Activated CD4-positive, alpha-beta T cell treated with anti-CD3 and anti-CD28 coated beads, Interleukin-10, Interleukin-2, amounts not matched to agents 100 ng/mL and 50 ng/mL, durations not matched to agents 16 hours and 8 hours (primary cell): Measurements from ENCODE around the gene TOP3B.

Source experiments
- DNase-seq: peaks from one replicate; pipeline ENCODE4 v3.0.0-alpha.2; 2020

Gene TOP3B

DNA sequence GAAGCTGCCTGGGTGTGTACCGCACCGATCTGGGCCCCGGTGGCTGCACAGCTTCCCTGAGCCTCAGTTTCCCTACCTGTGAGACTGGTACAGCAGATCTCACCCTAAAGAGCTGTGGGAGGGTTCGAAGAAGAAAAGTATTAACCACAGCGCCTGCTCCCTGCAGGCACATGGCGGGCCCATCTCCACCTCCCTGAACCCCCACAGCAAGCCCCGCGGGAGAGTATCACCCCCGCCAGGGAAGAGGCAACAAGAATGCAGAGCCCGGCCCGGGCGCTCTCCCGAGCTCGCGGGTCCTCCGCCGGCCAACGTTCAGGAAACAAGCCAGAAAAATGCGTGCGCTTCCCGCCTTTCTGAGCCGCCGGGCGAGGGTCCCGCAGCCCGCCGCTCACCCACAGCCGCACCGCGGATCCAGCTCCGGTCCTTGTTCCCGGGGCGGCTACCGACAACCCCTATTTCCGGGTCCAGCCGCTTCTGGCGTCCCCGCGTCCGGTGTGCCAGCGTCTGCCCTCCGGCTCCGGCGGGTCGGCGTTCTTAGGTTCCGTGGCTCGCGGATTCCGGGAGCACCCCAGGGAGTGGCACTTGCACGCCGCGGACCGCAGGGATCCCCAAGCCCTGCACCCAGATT is at the start of gene TOP3B:
Gene TOP3B, minus strand, starts transcription at position 450 of the 628 bp plus-strand sequence. CDS start 7,078 bp downstream, outside the sequence.
- peak; percentile 88 for DNase-seq

DNA sequence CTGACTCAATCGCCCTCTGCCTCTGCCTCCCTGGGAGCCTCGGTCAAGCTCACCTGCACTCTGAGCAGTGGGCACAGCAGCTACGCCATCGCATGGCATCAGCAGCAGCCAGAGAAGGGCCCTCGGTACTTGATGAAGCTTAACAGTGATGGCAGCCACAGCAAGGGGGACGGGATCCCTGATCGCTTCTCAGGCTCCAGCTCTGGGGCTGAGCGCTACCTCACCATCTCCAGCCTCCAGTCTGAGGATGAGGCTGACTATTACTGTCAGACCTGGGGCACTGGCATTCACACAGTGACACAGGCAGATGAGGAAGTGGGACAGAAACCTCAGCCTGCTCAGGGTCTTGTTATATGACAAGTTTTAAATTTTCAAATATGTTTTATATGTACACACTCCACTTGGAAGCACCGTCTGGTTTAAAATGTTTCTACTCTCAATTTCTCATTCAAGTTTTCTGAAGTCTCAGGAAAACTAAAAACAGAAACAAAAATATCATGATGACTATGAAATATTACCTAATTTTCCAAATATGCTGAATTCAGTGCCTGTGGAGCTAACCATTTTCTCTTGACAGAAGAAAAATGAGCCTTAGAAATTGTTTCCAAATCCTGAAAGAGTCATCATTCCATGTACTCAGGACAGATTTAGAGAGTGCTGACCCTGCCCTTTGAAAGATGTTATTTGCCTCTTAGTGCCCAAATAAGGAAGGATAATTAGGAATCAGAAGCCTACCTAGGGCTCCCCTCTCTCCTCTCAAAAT is 48.8 kb upstream of the TOP3B start:
- DNase-seq: no peak

DNA sequence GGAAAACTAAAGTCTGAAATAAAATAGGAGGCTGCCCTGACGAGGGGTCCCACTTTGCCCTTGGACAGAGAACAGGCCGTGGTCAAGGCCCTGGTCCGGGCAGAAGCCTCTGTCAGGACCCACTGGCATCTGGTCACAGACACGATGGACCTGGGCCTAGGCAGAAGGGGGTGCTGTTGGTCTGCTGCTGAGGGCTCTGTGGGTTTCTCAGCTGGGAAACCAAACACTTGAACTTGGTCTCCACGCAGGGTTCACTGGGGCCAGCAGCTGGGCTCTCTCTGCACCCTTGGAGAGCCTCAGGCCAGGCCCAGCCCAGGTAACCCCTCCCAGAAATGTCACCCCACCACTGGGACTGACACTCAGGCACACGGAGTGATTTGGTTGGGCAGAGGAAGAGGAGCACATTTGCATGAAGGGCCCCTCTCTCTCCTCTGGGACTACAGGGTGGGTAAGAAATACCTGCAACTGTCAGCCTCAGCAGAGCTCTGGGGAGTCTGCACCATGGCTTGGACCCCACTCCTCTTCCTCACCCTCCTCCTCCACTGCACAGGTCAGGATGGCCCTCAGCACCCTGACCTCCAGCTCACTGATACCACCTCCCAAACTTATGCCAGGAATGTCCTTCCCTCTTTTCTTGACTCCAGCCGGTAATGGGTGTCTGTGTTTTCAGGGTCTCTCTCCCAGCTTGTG is 48.1 kb upstream of the TOP3B start:
- no peak for DNase-seq

DNA sequence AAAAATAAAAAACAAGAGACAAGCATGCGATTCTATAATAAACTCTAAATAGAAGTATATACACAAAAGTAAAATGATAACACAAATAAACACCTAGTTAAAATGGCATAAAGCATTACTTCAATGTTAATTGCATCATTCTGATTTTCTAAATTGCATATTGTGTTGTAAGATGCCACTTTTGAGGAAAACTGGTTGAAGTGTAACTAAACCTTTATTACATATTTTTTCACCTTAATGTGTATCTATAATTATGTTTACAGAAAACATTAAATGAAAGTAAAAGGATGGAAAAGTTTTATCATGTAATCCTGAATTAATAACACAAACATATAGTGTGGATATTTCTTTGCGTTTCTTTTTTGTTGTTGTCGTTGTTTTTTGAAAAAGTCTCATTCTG is 45.4 kb upstream of the TOP3B start:
- DNase-seq: no peak

GRCh38 chr22:22026157-22026831 is 43.7 kb upstream of the TOP3B start:
- DNase-seq: no peak

DNA sequence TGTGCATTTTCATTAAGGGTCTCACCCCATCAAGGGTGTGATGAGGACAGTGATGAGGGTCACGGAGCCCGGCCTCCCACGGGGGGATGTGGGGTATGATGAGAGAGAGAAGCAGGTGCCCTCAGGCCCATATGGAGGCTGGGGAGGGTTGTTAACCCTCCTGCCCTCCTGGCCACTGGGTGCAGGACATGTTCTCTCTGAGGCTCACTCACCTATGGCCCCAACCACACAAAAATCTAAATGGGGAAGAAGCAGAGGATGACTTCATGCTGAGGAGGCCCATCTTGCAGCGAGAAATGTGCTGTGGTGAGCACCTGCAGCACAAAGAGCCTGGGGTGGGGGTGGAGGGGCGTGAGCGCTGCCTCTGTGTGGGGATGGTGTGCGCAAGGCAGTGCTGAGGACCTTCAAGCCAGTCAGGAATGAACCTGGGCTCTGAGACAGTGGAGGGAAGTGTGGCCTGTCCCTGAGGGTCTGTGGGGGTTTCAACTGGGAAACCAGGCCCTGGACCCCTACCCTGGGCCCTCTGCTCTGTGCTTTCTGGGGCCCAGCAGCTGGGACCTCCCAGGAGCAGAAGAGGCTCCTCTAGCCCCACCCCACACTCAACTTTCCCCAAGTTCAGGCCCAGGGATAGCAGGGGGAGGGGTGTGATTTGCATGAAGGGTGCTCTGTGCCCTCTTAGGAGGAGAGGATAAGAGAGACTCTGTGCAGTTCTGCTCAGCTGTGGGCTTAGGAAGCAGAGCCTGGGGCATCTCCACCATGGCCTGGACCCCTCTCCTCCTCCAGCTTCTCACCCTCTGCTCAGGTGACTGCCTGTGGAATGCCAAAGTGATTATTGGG is 43.0 kb upstream of the TOP3B start:
- no peak for DNase-seq

DNA sequence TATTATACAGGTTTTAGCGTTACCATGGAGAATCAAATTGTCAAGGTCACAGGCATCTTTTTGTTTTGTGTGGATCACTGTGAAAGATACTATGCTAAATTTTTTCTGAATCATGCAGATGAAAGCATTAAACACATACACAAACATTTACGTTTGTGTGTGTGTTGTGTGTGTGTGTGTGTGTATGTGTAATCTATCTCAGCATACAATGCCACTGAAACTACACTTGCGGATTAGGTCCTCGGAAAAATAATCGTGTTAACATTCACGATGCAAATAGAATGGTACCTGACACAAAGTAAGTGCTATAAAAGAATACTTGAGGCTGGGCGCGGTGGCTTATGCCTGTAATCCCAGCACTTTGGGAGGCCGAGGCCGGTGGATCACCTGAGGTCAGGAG is 41.9 kb upstream of the TOP3B start:
- no peak for DNase-seq

- no peak for DNase-seq
Measured at GRCh38 chr22:22023581-22024137, 41.1 kb upstream of the TOP3B start.

- no peak for DNase-seq
Measured at GRCh38 chr22:22022947-22023534, 40.5 kb upstream of the TOP3B start.

- DNase-seq: no peak
Measured at GRCh38 chr22:22022255-22022840, 39.8 kb upstream of the TOP3B start.

DNA sequence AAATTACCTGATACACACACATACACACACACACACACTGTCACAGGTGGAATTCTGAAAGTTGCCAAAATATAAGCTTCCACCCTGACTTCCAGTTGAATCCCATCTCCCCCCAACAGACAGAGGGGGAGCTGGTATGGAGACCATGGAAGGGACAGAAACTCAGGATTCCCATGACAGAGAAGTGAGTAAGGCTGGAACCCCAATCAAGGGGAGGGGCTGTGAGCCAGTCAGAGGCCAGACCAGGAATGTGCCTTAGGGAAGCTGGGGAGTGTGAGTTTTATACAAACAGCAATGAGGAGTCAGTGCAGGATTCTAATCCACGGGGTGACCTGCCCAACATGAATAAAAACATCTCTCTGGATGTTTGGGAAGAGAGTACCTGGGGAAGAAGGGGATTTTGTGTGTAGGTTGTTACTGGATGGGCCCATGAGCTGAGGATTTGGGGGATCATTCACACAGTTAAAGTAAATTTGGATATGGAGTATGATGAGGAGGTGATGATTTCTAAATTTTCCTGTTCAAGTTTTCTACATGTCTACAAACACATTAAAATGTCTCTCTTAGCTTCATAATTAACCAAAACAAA is 38.7 kb upstream of the TOP3B start:
- no peak for DNase-seq

GRCh38 chr22:22020425-22020852 is 37.9 kb upstream of the TOP3B start:
- DNase-seq: no peak

DNA sequence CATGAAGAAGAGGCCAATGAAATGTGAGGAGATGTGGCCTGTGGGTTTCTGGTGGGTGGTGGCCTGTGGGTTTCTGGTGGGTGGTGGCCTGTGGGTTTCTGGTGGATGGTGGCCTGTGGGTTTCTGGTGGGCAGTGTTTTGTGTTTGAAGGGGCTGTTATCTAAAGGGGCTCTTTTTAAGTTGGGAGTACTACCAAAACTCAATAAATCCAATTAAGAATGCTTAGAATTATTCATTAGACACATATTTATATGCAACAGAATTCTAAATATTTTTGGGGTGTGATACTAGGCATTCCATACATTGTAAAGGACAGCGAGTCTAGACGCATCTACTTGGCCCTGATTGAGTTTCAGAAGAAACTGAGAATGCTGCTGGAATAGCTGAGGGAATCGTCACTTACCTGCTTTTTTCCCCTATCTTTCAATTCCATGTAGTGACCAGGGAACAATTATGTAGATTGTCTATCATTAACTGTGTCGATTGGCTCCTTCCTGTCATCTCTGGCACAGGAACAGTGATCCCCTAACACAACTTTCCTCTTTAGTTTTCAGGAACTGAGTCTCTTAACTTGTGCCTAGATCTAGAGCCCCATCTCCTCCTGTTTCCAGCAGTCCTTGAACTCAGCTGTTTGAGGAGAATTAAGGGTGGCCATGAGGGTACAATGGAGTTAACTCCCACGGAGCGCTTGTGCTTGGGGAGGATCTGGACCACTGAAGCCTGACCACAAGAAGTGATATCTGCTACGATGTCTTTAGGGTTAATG is 37.3 kb upstream of the TOP3B start:
- no peak for DNase-seq

- no peak for DNase-seq
Measured at GRCh38 chr22:22018825-22019658, 36.5 kb upstream of the TOP3B start.

- DNase-seq: no peak
Measured at GRCh38 chr22:22015631-22016030, 33.0 kb upstream of the TOP3B start.

DNA sequence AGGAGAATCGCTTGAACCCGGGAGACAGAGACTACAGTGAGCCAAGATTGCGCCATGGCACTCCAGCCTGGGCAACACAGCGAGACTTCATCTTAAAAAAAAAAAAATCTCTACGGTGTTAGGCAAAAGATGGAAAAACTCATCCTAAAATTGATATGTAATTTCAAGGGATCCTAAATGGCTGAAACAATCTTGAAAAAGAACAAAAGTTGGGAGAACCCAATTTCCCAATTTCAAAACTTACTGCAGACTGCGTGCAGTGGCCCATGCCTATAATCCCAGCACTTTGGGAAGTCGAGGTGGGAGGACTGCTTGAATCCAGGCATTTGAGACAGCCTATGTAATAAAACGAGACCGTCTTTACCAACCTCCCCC is 31.7 kb upstream of the TOP3B start:
- DNase-seq: no peak

DNA sequence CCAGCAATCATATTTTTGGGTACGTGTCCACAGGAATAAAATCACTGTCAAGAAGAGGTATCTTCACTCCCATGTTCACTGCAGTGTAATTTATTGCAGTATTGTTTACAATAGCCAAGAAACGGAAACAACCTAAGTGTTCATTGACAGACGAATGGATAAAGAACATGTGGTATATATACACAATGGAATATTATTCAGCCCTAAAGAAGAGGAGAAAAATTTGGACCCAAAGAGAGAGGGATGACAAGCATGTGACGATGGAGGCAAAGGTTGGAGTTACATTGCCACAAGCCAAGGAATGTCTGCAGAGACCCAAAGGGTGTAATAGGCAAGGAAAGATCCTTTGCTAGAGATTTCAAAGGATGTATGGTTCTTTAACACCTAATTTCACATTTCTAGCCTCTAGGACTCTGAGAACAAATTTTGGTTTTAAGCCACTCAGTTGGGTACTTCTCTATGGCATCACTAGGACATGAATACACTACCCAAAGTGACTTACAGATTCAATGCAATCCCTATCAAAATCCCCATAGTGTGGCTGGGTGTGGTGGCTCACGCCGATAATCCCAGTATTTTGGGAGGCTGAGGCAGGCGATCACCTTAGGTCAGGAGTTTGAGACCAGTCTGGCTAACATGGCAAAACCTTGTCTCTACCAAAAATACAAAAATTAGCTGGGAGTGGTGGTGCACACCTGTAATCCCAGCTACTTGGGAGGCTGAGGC is 31.1 kb upstream of the TOP3B start:
- no peak for DNase-seq

- DNase-seq: no peak
Measured at GRCh38 chr22:22011964-22012363, 29.4 kb upstream of the TOP3B start.

GRCh38 chr22:22010358-22010757 is 27.8 kb upstream of the TOP3B start:
- DNase-seq: no peak
